Panc1 (cell line): ENCODE results near the gene ACVR1B. TPM values are rescaled to one million over a fixed set of nuclear protein-coding genes. Genes with fewer than 3 reads are reported as not detected.

Experiments used
- ATAC-seq: fragments of 200-7000 bp; cut with Tn5 transposase; 2 replicates; pipeline ENCODE4 v1.9.1; 2020; ENCODE audit warnings: mild to moderate bottlenecking, moderate library complexity
- BruUV-seq: library from RNA; stranded (reverse); fragments of 400-500 nt; replicated peaks from 2 replicates; lab custom pipeline; 2021; lab: Mats Ljungman, UMichigan
- CTCF ChIA-PET: fragments of 300-600 bp; sonication (Branson Sonifier 250); formaldehyde crosslinking; loops from one replicate; lab custom pipeline; 2022; ENCODE audit warnings: antibody characterized with exemption; lab: Charles Lee
- POLR2A ChIA-PET: fragments of 300-600 bp; sonication (Branson Sonifier 250); formaldehyde crosslinking; loops from one replicate; lab custom pipeline; 2022; ENCODE audit warnings: antibody characterized with exemption; lab: Charles Lee
- DNase-seq: peaks from one replicate; pipeline ENCODE4 v3.0.0-alpha.2; 2010; ENCODE audit warnings: low read depth, low spot score
- H3K27ac ChIP-seq: 2 replicates; pipeline ENCODE4 v1.5.1; 2011; ENCODE audit warnings: mild to moderate bottlenecking, low read length, inconsistent platforms
- H3K27me3 ChIP-seq: fragments of 200-500 bp; sonication (Bioruptor generic); 2 replicates; pipeline ENCODE4 v1.6.0; 2014; ENCODE audit warnings: low read length, inconsistent platforms; ENCODE audit not compliant: control insufficient read depth, insufficient read depth
- H3K36me3 ChIP-seq: fragments of 200-500 bp; sonication (Bioruptor generic); 2 replicates; pipeline ENCODE4 v1.5.1; 2014; ENCODE audit warnings: inconsistent platforms, mild to moderate bottlenecking, low read length, moderate library complexity; ENCODE audit not compliant: control insufficient read depth, insufficient read depth
- H3K4me1 ChIP-seq: 2 replicates; pipeline ENCODE4 v1.5.1; 2011; ENCODE audit warnings: inconsistent platforms, mild to moderate bottlenecking, low read length, moderate library complexity; ENCODE audit not compliant: control insufficient read depth, insufficient read depth
- H3K4me3 ChIP-seq, 2 experiments: 2 replicates each; pipeline ENCODE4 v1.5.1; 2011 to 2012; ENCODE audit warnings: low read depth in 2 of 2, low read length in 2 of 2, mild to moderate bottlenecking in 2 of 2, inconsistent platforms in 1 of 2, moderate library complexity in 1 of 2
- H3K9me3 ChIP-seq: fragments of 200-500 bp; sonication (Bioruptor generic); 2 replicates; pipeline ENCODE4 v1.5.1; 2014; ENCODE audit warnings: low read depth, mild to moderate bottlenecking, inconsistent platforms, low read length, moderate library complexity; ENCODE audit not compliant: control insufficient read depth, insufficient read depth
- CTCF ChIP-seq: fragments of 450-650 bp; IDR thresholded peaks from 2 replicates; pipeline ENCODE4 v1.5.1; 2017; ENCODE audit warnings: mild to moderate bottlenecking
- POLR2AphosphoS5 ChIP-seq: IDR thresholded peaks from 2 replicates; pipeline ENCODE4 v1.6.1; 2012; ENCODE audit warnings: mild to moderate bottlenecking, low read depth, low read length, moderate library complexity
- REST ChIP-seq, 2 experiments: IDR thresholded peaks; 2 replicates each; pipeline ENCODE4 v1.6.1; 2011 to 2012; ENCODE audit warnings: low read depth in 2 of 2, control low read depth in 1 of 2, low read length in 1 of 2, mild to moderate bottlenecking in 1 of 2, moderate library complexity in 1 of 2; ENCODE audit not compliant: insufficient read depth in 1 of 2
- SIN3A ChIP-seq: IDR thresholded peaks from 2 replicates; pipeline ENCODE4 v1.6.1; 2012; ENCODE audit warnings: low read depth, mild to moderate bottlenecking, low read length, moderate library complexity, borderline replicate concordance; ENCODE audit not compliant: insufficient read depth
- TCF7L2 ChIP-seq: IDR thresholded peaks from 2 replicates; pipeline ENCODE4 v1.6.1; 2011; ENCODE audit warnings: mild to moderate bottlenecking, low read depth, low read length, inconsistent platforms
- in situ Hi-C: cut with HindIII; loops from 2 replicates; pipeline ENCODE4 v1.10.0; 2016; ENCODE audit warnings: low sequenced_read_pairs, low pct_unique_long_range_greater_than_20kb
- intact Hi-C: fragments of 100-400 bp; cut with micrococcal nuclease; formaldehyde crosslinking; loops from one replicate; pipeline ENCODE4 v1.10.0; 2022; ENCODE audit not compliant: unreplicated experiment
- total RNA-seq: library from RNA; stranded (reverse); gene quantifications from one replicate; pipeline ENCODE4 v1.2.1, GENCODE V29; 2021; ENCODE audit not compliant: unreplicated experiment

The ACVR1B gene
- total RNA-seq, 1 experiment from 2014 or later: 23.0 TPM

- no peak for TF ChIP-seq CTCF
- no peak for TF ChIP-seq TCF7L2
- no peak for TF ChIP-seq POLR2AphosphoS5
- TF ChIP-seq REST (IDR thresholded peaks at IDR 0.05; ENCODE audit: insufficient read depth in 1 of 2, low read depth in 2 of 2, low read length in 1 of 2): no peak
- no peak for TF ChIP-seq SIN3A
- Histone ChIP-seq H3K4me1 (no peaks in the 10 kb centered on the region), H3K9me3 (no peaks in the 10 kb centered on the region), H3K27ac (no peak overlapping the region), H3K36me3 (no peaks in the 10 kb centered on the region), H3K4me3 (no peak overlapping the region), H3K27me3 (no peaks in the 10 kb centered on the region)
- POLR2A ChIA-PET: no interaction called here
- intact Hi-C loops: no loop called here
- no peak for ATAC-seq
- no TSS peak for BruUV-seq
- in situ Hi-C loops: no loop called here
- DNase-seq: no peak
- CTCF ChIA-PET: no interaction called here
These were observed 44.9 kb upstream of the ACVR1B start for GRCh38 chr12:51906430-51907082.

- no peak for ATAC-seq
- Histone ChIP-seq H3K36me3 (no peaks in the 10 kb centered on the region), H3K27ac (no peak within 1 kb of the TSS), H3K4me3 (no peak within 1 kb of the TSS), H3K27me3 (no peaks in the 10 kb centered on the region), H3K9me3 (no peaks in the 10 kb centered on the region), H3K4me1 (no peaks in the 10 kb centered on the region)
- no peak for TF ChIP-seq REST (IDR thresholded peaks at IDR 0.05; ENCODE audit: insufficient read depth in 1 of 2, low read depth in 2 of 2, low read length in 1 of 2)
- no peak for TF ChIP-seq CTCF
- no peak for TF ChIP-seq POLR2AphosphoS5
- no peak for TF ChIP-seq SIN3A
- TF ChIP-seq TCF7L2: no peak
- ChIA-PET CTCF (interaction anchor here (1.1 kb wide), 1 partner anchor 20 kb away, joined by 7 read pairs; no protein-coding TSS in a partner anchor), POLR2A (no interaction called here)
- in situ Hi-C loops: no loop called here
- DNase-seq: no peak
- intact Hi-C loops: no loop called here
- no TSS peak for BruUV-seq
These were observed 44.2 kb upstream of the ACVR1B start, which contains the start of gene ACVRL1 for GRCh38 chr12:51907083-51907855. ACVRL1 (plus strand) TSS chr12:51907504; CDS start chr12:51912475, 4,971 bp downstream.
